WI38 (cell line): ENCODE results near the gene STUM.
"Not testable (repeated sequence)": the region's sequence is repeated elsewhere in the genome, so short reads cannot be mapped to it uniquely, and the experiment has no call there.

Experiments
- H3K4me3 ChIP-seq: 2 replicates; pipeline ENCODE4 v1.5.1; 2011; ENCODE audit warnings: low read depth, mild to moderate bottlenecking, control low read depth, low read length
- TF ChIP-seq, protein P1 (sequence below): IDR thresholded peaks from 2 replicates; pipeline ENCODE4 v1.5.1; 2012; ENCODE audit warnings: low read depth, mild to moderate bottlenecking, control low read depth, low read length

Gene STUM, protein sequence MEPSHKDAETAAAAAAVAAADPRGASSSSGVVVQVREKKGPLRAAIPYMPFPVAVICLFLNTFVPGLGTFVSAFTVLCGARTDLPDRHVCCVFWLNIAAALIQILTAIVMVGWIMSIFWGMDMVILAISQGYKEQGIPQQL

DNA sequence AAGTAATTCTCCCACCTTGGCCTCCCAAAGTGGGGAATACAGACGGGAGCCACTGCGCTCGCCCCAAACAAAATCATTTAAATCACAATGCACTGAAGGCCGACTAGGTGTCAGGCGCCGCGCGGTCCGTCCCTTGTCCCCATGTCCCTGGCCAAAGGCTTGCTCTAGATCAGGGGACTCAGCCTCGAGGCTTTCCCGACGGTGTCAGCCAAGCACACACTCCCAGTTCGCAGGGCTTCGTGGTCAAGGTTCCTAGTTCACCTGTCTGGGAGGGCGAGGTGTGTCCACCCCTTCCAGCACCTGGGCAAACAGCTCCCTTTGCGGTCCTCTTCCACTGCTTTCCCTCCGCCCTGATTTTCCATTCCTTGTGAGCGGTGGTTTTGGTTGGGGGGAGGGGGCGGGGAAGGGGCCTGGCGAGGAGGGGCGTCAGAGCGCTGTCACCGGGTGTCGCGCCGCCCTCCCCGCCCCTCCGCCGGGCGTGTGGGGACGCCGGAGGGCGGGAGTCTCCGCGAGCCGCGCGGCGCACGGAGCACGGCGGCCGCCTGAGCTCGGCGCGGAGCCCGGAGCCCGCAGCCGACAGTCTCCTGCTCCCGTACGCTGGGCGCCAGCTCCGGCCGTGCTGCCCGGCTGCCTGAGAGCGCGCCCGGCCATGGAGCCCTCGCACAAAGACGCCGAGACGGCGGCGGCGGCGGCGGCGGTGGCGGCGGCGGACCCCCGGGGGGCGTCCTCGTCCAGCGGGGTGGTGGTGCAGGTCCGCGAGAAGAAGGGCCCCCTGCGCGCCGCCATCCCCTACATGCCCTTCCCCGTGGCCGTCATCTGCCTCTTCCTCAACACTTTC, at the start of gene STUM:
STUM (plus strand) TSS at position 509 of the 838 bp plus-strand sequence; CDS start at position 650, 141 bp downstream.
- H3K4me3 ChIP-seq = no peak within 1 kb of the TSS
- TF ChIP-seq, protein P1, sequence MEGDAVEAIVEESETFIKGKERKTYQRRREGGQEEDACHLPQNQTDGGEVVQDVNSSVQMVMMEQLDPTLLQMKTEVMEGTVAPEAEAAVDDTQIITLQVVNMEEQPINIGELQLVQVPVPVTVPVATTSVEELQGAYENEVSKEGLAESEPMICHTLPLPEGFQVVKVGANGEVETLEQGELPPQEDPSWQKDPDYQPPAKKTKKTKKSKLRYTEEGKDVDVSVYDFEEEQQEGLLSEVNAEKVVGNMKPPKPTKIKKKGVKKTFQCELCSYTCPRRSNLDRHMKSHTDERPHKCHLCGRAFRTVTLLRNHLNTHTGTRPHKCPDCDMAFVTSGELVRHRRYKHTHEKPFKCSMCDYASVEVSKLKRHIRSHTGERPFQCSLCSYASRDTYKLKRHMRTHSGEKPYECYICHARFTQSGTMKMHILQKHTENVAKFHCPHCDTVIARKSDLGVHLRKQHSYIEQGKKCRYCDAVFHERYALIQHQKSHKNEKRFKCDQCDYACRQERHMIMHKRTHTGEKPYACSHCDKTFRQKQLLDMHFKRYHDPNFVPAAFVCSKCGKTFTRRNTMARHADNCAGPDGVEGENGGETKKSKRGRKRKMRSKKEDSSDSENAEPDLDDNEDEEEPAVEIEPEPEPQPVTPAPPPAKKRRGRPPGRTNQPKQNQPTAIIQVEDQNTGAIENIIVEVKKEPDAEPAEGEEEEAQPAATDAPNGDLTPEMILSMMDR = no peak

GRCh38 chr1:226499699-226500098, 48.9 kb upstream of the STUM start:
- H3K4me3 ChIP-seq = not testable (repeated sequence)

GRCh38 chr1:226506021-226506420, 42.5 kb upstream of the STUM start:
- TF ChIP-seq, protein P1 = no peak
- no peak overlapping the region for H3K4me3 ChIP-seq

DNA sequence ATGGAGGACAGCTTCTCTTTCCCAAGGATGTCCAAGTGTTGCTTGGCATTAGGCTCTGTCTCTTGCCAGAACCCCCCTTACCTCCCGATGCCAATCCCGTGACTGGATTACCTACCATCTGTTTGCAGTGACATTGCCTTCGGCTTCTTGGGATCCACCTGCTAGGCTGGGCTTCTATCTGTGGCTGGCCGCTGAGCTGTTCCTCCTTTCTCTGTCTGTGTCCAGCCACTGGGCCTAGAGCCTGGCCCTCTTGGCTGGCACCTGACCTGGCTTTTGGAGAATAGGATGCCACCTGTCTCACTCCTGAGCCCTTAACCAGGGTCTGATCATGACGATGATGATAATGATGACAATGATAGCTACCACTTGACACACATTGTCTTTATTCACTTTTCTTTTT, 41.6 kb upstream of the STUM start:
- TF ChIP-seq, protein P1 = no peak
- no peak overlapping the region for H3K4me3 ChIP-seq

DNA sequence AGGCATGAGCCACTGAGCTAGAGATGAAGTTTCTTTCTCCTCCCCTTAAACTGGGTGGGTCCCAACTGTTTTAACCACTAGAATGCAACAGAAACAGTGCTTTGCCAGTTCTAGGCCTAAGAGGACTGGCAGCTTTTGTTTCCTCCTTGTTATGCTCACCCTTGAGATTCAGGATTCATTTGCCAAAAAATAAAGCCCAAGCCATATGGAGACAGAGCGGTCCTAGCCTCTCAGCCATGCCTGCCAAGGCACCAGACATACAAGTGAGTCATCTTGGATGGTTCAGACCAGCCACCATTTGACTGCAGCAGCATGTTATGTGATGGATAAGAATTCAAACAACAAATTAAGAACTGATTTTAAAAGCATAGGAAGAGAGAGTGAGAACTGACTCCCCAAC, 38.1 kb upstream of the STUM start:
- TF ChIP-seq, protein P1 = no peak
- H3K4me3 ChIP-seq = no peak overlapping the region

- TF ChIP-seq, protein P1 = no peak
- H3K4me3 ChIP-seq = no peak overlapping the region
Measured at GRCh38 chr1:226511296-226511695, 37.3 kb upstream of the STUM start.

DNA sequence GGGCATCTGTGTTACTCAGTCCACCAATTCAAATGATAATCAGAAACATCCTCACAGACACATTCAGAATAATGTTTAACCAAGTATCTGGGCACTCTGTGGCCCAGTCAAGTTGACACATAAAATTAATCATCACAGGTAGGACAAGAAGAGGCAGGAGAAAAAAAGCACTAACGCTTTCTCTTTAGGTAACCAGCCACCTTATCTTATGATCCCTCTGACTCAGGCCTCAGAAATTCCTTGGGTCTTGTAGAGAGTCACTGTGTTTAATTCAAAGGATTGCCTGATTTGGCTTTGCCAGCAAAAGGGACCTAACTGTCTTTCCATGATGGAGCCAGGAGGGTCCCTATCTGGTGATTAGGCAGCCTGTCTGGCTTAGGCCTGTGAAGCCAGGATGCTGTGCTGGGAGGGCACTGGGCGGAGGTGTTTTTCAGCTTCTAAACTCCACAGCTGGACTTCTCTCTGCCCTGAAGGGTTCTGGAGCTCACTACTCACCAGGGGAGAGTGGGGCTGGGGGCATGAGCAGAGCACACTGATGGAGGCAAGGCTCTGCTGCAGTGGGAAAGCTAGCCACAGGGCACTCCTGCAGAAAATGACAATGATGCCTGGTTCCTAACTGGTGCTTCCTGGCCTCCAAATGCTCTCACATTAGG, 36.4 kb upstream of the STUM start:
- H3K4me3 ChIP-seq = no peak overlapping the region
- TF ChIP-seq, protein P1 = no peak
